Measurements from ENCODE around the gene CFAP69.

The CFAP69 gene

DNA sequence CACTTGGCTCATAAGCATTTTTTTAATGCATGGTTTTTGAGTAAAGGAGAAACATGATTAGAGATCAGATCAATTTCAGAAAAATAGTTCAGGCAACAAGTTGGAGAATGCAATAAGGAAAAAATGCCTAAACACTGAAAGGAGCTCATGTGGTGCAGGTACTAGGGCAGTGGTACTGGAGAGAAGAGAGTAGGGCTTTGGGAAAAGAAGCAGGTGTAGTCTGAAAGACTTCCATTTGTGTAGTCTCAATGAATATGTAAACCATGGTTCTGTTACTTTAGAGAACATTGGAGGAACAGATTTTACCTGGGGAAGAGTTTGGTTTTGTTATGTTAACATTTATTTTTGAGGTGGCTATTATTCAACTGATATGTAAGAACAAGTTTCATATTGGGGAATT, 107.0 kb downstream of the CFAP69 start:
- TF ChIP-seq GATA1 (IDR thresholded peaks at IDR 0.05; ENCODE audit: low read depth, low read length) (no peak), POLR2A (IDR thresholded peaks at IDR 0.05; ENCODE audit: low read length) (no peak)
- no peak for DNase-seq

All from erythroblast (primary cell).